Measurements from ENCODE around the gene RFX4.

GRCh38 chr12:106645074-106645421 is 62.2 kb downstream of the RFX4 start:
- TF ChIP-seq POLR2AphosphoS5 (IDR thresholded peaks at IDR 0.05; ENCODE audit: low read depth, low read length) (no peak), POU2F2 (IDR thresholded peaks at IDR 0.05; ENCODE audit: low read depth, low read length) (no peak), SPI1 (IDR thresholded peaks at IDR 0.05; ENCODE audit: low read depth, low read length) (no peak), TAF1 (IDR thresholded peaks at IDR 0.05; ENCODE audit: low read depth, low read length) (no peak), POLR2A (IDR thresholded peaks at IDR 0.05; ENCODE audit: low read depth, low read length) (no peak), PAX5 (IDR thresholded peaks at IDR 0.05; ENCODE audit: insufficient read depth, low read length, severe bottlenecking) (no peak)
